ENCODE data around the gene GAL3ST2.

GAL3ST2 gene

DNA sequence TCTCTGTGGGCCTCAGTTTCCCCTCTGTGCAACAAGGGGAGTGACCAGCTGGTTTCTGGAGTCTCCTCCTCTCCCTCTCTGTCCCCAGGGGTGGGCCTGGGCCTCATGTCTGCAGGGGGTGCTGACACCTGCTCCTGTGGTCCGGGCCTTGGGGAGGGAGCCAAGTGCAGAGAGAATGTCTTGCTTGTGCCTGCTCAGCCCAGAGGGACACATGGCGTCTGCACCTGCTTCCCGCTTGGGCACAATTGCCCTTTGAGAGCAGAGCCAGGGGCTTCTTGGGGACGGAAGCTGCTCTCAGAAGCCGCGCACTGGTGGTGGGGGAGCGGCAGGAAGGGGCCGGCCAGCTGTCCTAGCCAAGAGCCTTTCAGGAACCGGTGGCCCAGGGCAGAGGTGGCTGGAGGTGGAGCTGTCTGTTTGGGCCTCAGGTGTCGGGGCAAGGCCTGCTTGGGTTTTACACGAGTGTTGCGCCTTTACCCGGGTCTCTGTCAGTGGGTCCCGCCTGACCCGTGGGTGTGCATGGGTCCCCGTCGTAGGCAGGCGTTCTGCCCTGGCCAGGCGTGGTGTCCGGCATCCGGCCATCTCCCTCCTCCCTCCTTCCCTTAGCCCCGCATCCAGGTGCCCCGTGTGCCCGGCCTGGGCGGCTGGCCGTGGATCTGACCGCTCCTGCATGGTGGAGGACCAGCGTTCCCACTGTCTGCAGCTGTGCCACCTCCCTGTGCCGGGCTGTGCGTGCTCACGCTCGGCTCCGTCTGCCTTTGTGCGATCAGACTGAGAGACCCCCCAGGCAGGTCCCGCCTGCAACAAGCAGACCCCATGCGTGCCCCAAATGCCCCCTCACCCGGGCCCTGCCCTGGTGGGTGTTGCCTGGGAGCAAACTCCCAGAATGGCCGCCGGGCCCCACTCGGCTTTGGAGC lies 36.4 kb downstream of the GAL3ST2 start:
- TF ChIP-seq, protein P1, sequence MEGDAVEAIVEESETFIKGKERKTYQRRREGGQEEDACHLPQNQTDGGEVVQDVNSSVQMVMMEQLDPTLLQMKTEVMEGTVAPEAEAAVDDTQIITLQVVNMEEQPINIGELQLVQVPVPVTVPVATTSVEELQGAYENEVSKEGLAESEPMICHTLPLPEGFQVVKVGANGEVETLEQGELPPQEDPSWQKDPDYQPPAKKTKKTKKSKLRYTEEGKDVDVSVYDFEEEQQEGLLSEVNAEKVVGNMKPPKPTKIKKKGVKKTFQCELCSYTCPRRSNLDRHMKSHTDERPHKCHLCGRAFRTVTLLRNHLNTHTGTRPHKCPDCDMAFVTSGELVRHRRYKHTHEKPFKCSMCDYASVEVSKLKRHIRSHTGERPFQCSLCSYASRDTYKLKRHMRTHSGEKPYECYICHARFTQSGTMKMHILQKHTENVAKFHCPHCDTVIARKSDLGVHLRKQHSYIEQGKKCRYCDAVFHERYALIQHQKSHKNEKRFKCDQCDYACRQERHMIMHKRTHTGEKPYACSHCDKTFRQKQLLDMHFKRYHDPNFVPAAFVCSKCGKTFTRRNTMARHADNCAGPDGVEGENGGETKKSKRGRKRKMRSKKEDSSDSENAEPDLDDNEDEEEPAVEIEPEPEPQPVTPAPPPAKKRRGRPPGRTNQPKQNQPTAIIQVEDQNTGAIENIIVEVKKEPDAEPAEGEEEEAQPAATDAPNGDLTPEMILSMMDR (IDR thresholded peaks at IDR 0.05; ENCODE audit: borderline replicate concordance, insufficient read depth, low read depth, low read length): no peak
- no peak overlapping the region for H3K4me3 ChIP-seq (ENCODE audit: low read depth, low read length)

DNA sequence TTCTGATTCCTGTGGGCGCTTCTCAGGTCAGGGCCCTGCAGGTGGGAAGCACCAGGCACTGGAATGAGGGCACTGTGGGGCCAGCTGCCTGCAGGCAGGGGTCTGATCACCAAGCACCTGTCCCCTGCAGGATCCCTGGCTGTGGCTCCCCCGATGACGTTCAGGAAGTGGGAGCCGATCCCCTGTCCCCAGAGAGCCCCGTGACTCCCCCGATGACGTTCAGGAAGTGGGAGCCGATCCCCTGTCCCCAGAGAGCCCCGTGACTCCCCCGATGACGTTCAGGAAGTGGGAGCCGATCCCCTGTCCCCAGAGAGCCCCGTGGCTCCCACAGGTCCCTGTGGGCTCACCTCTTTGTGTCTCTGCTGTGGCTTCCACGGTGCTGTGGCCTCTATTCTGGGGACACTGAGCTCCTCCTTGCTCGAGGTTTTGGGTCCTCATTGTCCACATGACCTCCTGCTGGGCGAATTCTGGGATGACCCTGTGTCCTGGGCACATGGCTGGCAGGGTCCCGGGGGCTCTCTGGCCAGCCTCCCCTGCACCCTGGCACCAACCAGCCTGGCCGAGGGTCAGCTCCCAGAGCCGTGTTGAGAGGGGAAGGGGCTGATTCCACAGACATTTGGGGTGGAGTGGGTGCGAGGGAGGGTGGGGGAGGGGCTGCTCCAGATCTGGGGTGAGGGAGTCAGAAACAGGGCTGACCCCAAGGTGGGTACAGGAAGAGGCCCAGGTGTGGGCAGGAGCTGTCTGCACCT lies 37.2 kb downstream of the GAL3ST2 start:
- H3K4me3 ChIP-seq (ENCODE audit: low read depth, low read length): no peak overlapping the region
- TF ChIP-seq, protein P1 (IDR thresholded peaks at IDR 0.05; ENCODE audit: borderline replicate concordance, insufficient read depth, low read depth, low read length): no peak

- H3K4me3 ChIP-seq (ENCODE audit: low read depth, low read length): no peak overlapping the region
- TF ChIP-seq, protein P1 (IDR thresholded peaks at IDR 0.05; ENCODE audit: borderline replicate concordance, insufficient read depth, low read depth, low read length): no peak
Measured at GRCh38 chr2:241814393-241814642, 37.7 kb downstream of the GAL3ST2 start.

DNA sequence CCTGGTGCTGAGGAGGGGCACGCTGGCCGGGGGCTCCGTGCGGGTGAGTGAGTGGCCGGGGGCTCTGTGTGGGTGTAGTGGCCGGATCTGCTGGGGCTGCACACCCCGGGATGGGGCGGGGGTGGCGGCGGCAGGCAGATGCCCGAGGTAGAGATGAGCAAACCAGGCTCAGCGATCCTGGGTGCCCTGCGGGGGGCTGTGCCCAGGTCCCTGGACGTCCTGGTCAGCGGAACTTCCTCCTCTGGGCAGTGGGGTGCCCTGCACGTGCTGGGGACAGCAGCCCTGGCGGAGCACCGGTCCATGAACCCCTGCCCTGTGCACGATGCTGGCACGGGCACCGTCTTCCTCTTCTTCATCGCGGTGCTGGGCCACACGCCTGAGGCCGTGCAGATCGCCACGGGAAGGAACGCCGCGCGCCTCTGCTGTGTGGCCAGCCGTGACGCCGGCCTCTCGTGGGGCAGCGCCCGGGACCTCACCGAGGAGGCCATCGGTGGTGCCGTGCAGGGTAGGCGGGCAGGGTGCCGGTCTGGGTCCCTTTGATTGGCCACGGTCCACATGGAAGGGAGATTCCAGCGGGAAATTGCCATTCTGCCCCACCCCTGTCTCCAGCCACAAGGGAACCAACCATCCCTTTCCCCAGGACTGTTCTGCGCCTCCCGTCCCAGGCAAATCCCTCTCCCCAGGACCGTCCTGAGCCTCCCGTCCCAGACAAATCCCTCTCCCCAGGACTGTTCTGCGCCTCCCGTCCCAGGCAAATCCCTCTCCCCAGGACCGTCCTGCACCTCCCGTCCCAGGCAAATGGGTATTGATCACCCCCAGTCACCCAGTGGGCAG lies 38.2 kb downstream of the GAL3ST2 start:
- no peak overlapping the region for H3K4me3 ChIP-seq (ENCODE audit: low read depth, low read length)
- TF ChIP-seq, protein P1 (IDR thresholded peaks at IDR 0.05; ENCODE audit: borderline replicate concordance, insufficient read depth, low read depth, low read length): no peak

DNA sequence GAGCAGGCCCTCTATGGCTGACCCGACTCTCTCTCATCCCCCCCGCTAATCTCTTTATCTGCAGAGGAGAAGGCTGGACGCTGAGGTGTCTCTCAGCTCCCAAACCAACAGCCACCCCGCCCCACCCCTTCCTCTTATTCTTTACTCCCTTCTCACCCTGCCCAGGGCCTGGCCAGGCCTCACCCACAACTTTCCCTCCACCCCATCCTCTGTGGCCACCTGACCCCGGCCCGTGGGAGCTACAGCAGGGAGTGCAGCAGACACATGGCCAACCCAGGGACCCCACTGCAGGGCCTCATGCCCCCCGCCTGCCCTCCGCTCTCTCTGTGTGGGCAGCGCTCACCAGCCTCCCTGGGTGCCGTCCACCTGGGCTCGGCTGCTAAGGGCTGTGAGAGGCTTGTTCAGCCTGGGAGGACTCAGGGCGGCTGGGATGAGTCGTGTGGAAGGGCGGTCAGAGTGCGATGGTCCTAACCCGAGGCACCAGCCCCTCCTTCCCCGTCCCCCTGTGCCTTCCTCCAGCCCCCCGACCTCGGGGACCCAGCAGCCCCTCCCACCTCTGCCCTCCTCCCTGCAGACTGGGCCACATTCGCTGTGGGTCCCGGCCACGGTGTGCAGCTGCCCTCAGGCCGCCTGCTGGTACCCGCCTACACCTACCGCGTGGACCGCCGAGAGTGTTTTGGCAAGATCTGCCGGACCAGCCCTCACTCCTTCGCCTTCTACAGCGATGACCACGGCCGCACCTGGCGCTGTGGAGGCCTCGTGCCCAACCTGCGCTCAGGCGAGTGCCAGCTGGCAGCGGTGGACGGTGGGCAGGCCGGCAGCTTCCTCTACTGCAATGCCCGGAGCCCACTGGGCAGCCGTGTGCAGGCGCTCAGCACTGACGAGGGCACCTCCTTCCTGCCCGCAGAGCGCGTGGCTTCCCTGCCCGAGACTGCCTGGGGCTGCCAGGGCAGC lies 39.1 kb downstream of the GAL3ST2 start:
- TF ChIP-seq, protein P1 (IDR thresholded peaks at IDR 0.05; ENCODE audit: borderline replicate concordance, insufficient read depth, low read depth, low read length): no peak
- no peak overlapping the region for H3K4me3 ChIP-seq (ENCODE audit: low read depth, low read length)

DNA sequence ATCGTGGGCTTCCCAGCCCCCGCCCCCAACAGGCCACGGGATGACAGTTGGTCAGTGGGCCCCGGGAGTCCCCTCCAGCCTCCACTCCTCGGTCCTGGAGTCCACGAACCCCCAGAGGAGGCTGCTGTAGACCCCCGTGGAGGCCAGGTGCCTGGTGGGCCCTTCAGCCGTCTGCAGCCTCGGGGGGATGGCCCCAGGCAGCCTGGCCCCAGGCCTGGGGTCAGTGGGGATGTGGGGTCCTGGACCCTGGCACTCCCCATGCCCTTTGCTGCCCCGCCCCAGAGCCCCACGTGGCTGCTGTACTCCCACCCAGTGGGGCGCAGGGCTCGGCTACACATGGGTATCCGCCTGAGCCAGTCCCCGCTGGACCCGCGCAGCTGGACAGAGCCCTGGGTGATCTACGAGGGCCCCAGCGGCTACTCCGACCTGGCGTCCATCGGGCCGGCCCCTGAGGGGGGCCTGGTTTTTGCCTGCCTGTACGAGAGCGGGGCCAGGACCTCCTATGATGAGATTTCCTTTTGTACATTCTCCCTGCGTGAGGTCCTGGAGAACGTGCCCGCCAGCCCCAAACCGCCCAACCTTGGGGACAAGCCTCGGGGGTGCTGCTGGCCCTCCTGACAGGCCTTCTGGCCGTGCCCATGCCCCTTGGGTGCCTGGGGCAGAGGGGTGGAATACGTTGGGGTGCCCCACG lies 40.0 kb downstream of the GAL3ST2 start:
- TF ChIP-seq, protein P1 (IDR thresholded peaks at IDR 0.05; ENCODE audit: borderline replicate concordance, insufficient read depth, low read depth, low read length): no peak
- no peak overlapping the region for H3K4me3 ChIP-seq (ENCODE audit: low read depth, low read length)
